IMR-90 (cell line): Measurements from ENCODE around the gene ANO1. TPM values are rescaled to one million over a fixed set of nuclear protein-coding genes. Genes with fewer than 3 reads are reported as not detected.
A peak's percentile ranks its signal among the peaks of the same experiment; 100 is the strongest.

Experiments used
- ATAC-seq: fragments of 200-7000 bp; cut with Tn5 transposase; 2 replicates; pipeline ENCODE4 v1.9.1; 2020; ENCODE audit warnings: low read depth, mild to moderate bottlenecking, moderate library complexity
- BruUV-seq: library from RNA; stranded (reverse); fragments of 400-500 nt; replicated peaks from 2 replicates; lab custom pipeline; 2021; lab: Mats Ljungman, UMichigan
- CTCF ChIA-PET: fragments of 300-600 bp; formaldehyde crosslinking; extraction: SDS; loops from one replicate; lab custom pipeline; 2021; ENCODE audit warnings: antibody characterized with exemption; lab: Yijun Ruan, JAX
- POLR2A ChIA-PET: fragments of 300-600 bp; sonication (Branson Sonifier 250); formaldehyde crosslinking; loops from one replicate; lab custom pipeline; 2022; ENCODE audit warnings: antibody characterized with exemption; ENCODE audit not compliant: unreplicated experiment; lab: Charles Lee
- DNase-seq: peaks from one replicate; pipeline ENCODE4 v3.0.0; 2013
- H2AFZ ChIP-seq: replicated peaks from 2 replicates; pipeline ENCODE3; 2013; ENCODE audit warnings: low read length, mild to moderate bottlenecking; ENCODE audit not compliant: poor library complexity
- H2AK5ac ChIP-seq: 2 replicates; pipeline ENCODE4 v1.6.1; 2013; ENCODE audit warnings: low read depth, low read length, inconsistent platforms
- H2AK9ac ChIP-seq: replicated peaks from 2 replicates; pipeline ENCODE3; 2013; ENCODE audit warnings: mild to moderate bottlenecking, low read depth, low read length, moderate library complexity; ENCODE audit not compliant: poor library complexity
- H2BK120ac ChIP-seq: 2 replicates; pipeline ENCODE4 v1.6.1; 2013; ENCODE audit warnings: low read depth, low read length, inconsistent platforms
- H2BK15ac ChIP-seq: 3 replicates; pipeline ENCODE4 v1.6.1; 2013; ENCODE audit warnings: low read depth, low read length, inconsistent platforms
- H2BK20ac ChIP-seq: 2 replicates; pipeline ENCODE4 v1.6.1; 2013; ENCODE audit warnings: low read depth, mild to moderate bottlenecking, inconsistent platforms, low read length, moderate library complexity
- H2BK5ac ChIP-seq: 2 replicates; pipeline ENCODE4 v1.6.1; 2013; ENCODE audit warnings: mild to moderate bottlenecking, low read depth, low read length, inconsistent platforms; ENCODE audit not compliant: poor library complexity, severe bottlenecking
- H3K14ac ChIP-seq: replicated peaks from 2 replicates; pipeline ENCODE4 v1.6.1; 2013; ENCODE audit warnings: low read depth, low read length, inconsistent platforms
- H3K18ac ChIP-seq: 2 replicates; pipeline ENCODE4 v1.6.1; 2013; ENCODE audit warnings: low read depth, low read length, control low read depth
- H3K23ac ChIP-seq: 2 replicates; pipeline ENCODE4 v1.6.1; 2013; ENCODE audit warnings: low read depth, low read length, inconsistent platforms
- H3K27ac ChIP-seq: 2 replicates; pipeline ENCODE4 v1.5.1; 2013; ENCODE audit warnings: mild to moderate bottlenecking, control low read depth, low read length; ENCODE audit not compliant: insufficient read depth
- H3K27me3 ChIP-seq: 2 replicates; pipeline ENCODE4 v1.6.1; 2013; ENCODE audit warnings: low read length; ENCODE audit not compliant: control insufficient read depth, insufficient read depth
- H3K36me3 ChIP-seq: 2 replicates; pipeline ENCODE4 v1.6.1; 2013; ENCODE audit warnings: low read length, mixed read lengths; ENCODE audit not compliant: control insufficient read depth, insufficient read depth
- H3K4ac ChIP-seq: 2 replicates; pipeline ENCODE4 v1.6.1; 2013; ENCODE audit warnings: low read depth, low read length, inconsistent platforms
- H3K4me1 ChIP-seq: 2 replicates; pipeline ENCODE4 v1.6.1; 2013; ENCODE audit warnings: low read length, mixed read lengths; ENCODE audit not compliant: control insufficient read depth, insufficient read depth
- H3K4me2 ChIP-seq: 2 replicates; pipeline ENCODE4 v1.6.1; 2013; ENCODE audit warnings: low read depth, mild to moderate bottlenecking, control low read depth, low read length, moderate library complexity
- H3K4me3 ChIP-seq: 2 replicates; pipeline ENCODE4 v1.5.1; 2013; ENCODE audit warnings: low read depth, mild to moderate bottlenecking, control low read depth, low read length, moderate library complexity; ENCODE audit not compliant: insufficient read depth
- H3K56ac ChIP-seq: 2 replicates; pipeline ENCODE4 v1.6.1; 2013; ENCODE audit warnings: low read length, inconsistent platforms; ENCODE audit not compliant: insufficient read depth; ENCODE audit errors: extremely low read depth
- H3K79me1 ChIP-seq, 2 experiments: 2 replicates each; pipeline ENCODE4 v1.6.1; 2013; ENCODE audit warnings: low read length in 2 of 2, inconsistent platforms in 1 of 2, low read depth in 1 of 2
- H3K9ac ChIP-seq: 2 replicates; pipeline ENCODE4 v1.6.1; 2013; ENCODE audit warnings: low read depth, low read length, control low read depth
- H3K9me1 ChIP-seq: 2 replicates; pipeline ENCODE4 v1.6.1; 2013; ENCODE audit warnings: low read length, inconsistent platforms; ENCODE audit not compliant: insufficient read depth
- H3K9me3 ChIP-seq: 2 replicates; pipeline ENCODE4 v1.6.1; 2013; ENCODE audit warnings: low read length; ENCODE audit not compliant: control insufficient read depth, insufficient read depth
- H4K20me1 ChIP-seq: 2 replicates; pipeline ENCODE4 v1.6.1; 2013; ENCODE audit warnings: low read length, inconsistent platforms; ENCODE audit not compliant: insufficient read depth
- H4K5ac ChIP-seq: 2 replicates; pipeline ENCODE4 v1.6.1; 2013; ENCODE audit warnings: mild to moderate bottlenecking, low read depth, low read length, control low read depth
- H4K8ac ChIP-seq, 2 experiments: 2 replicates each; pipeline ENCODE4 v1.6.1; 2013; ENCODE audit warnings: low read depth in 2 of 2, low read length in 2 of 2, control low read depth in 1 of 2, inconsistent platforms in 1 of 2
- H4K91ac ChIP-seq: 2 replicates; pipeline ENCODE4 v1.6.1; 2013; ENCODE audit warnings: low read depth, low read length, inconsistent platforms; ENCODE audit not compliant: insufficient read depth
- BHLHE40 ChIP-seq: fragments of 150-350 bp; IDR thresholded peaks from 2 replicates; pipeline ENCODE4 v1.6.1; 2016; ENCODE audit warnings: mild to moderate bottlenecking, low read depth, low read length
- CEBPB ChIP-seq: IDR thresholded peaks from 2 replicates; pipeline ENCODE4 v1.6.1; 2012; ENCODE audit warnings: low read depth, low read length, improper control_type of control experiment
- CHD1 ChIP-seq: IDR thresholded peaks from 2 replicates; pipeline ENCODE4 v1.6.1; 2012; ENCODE audit warnings: low read depth, low read length, improper control_type of control experiment
- CTCF ChIP-seq: conservative IDR thresholded peaks from 2 replicates; pipeline ENCODE4 v1.5.1; 2012; ENCODE audit warnings: mild to moderate bottlenecking, low read depth, low read length, improper control_type of control experiment
- ELK1 ChIP-seq: fragments of 150-350 bp; IDR thresholded peaks from 2 replicates; pipeline ENCODE4 v1.6.1; 2016; ENCODE audit warnings: low read depth, mild to moderate bottlenecking, low read length, moderate library complexity, borderline replicate concordance
- FOS ChIP-seq: fragments of 150-350 bp; IDR thresholded peaks from 2 replicates; pipeline ENCODE4 v1.6.1; 2016; ENCODE audit warnings: low read depth, low read length
- MAFK ChIP-seq: IDR thresholded peaks from 2 replicates; pipeline ENCODE4 v1.6.1; 2012; ENCODE audit warnings: low read depth, low read length, improper control_type of control experiment
- MAZ ChIP-seq: IDR thresholded peaks from 2 replicates; pipeline ENCODE4 v1.6.1; 2012; ENCODE audit warnings: low read depth, mild to moderate bottlenecking, low read length, improper control_type of control experiment, moderate library complexity, borderline replicate concordance
- MXI1 ChIP-seq: IDR thresholded peaks from 2 replicates; pipeline ENCODE4 v1.6.1; 2012; ENCODE audit warnings: low read depth, mild to moderate bottlenecking, low read length, moderate library complexity, borderline replicate concordance
- NFE2L2 ChIP-seq: fragments of 150-350 bp; IDR thresholded peaks from 2 replicates; pipeline ENCODE4 v1.6.1; 2016; ENCODE audit warnings: low read depth, mild to moderate bottlenecking, low read length
- POLR2A ChIP-seq: IDR thresholded peaks from 2 replicates; pipeline ENCODE4 v1.6.1; 2012; ENCODE audit warnings: mild to moderate bottlenecking, low read depth, low read length
- RAD21 ChIP-seq: IDR thresholded peaks from 2 replicates; pipeline ENCODE4 v1.6.1; 2012; ENCODE audit warnings: low read length, improper control_type of control experiment
- RCOR1 ChIP-seq: IDR thresholded peaks from 2 replicates; pipeline ENCODE4 v1.6.1; 2012; ENCODE audit warnings: mild to moderate bottlenecking, low read length, improper control_type of control experiment; ENCODE audit not compliant: insufficient replicate concordance
- RFX5 ChIP-seq: IDR thresholded peaks from 2 replicates; pipeline ENCODE4 v1.8.0; 2012; ENCODE audit warnings: low read depth, mild to moderate bottlenecking, low read length, moderate library complexity
- SMC3 ChIP-seq: fragments of 150-350 bp; IDR thresholded peaks from 2 replicates; pipeline ENCODE4 v1.6.1; 2016; ENCODE audit warnings: low read depth, mild to moderate bottlenecking, antibody characterized with exemption, low read length, moderate library complexity
- USF2 ChIP-seq: fragments of 150-350 bp; IDR thresholded peaks from 2 replicates; pipeline ENCODE4 v1.6.1; 2017; ENCODE audit warnings: mild to moderate bottlenecking, antibody characterized with exemption, low read length, low read depth
- WGBS, 2 experiments: methylation state at CpG; one replicate each; pipeline versions ENCODE4 v1.1.5 to v1.1.7; 2013; ENCODE audit warnings: missing lambda C conversion rate in 2 of 2; ENCODE audit not compliant: insufficient read length in 1 of 2; ENCODE audit errors: extremely low coverage in 2 of 2; 5-methylcytosine and 5-hydroxymethylcytosine counted together
- dilution Hi-C: fragments of 300-500 bp; cut with HindIII; formaldehyde crosslinking; loops from one replicate; pipeline ENCODE4 v1.14.3; 2018; ENCODE audit warnings: low sequenced_read_pairs; ENCODE audit not compliant: unreplicated experiment
- in situ Hi-C: fragments of 300-500 bp; cut with MboI; formaldehyde crosslinking; loops from 3 replicates; pipeline ENCODE4 v1.14.3; 2019; ENCODE audit warnings: low sequenced_read_pairs, inconsistent platforms, mixed read lengths
- intact Hi-C: fragments of 100-400 bp; cut with micrococcal nuclease; formaldehyde crosslinking; loops from 2 replicates; pipeline ENCODE4 v1.10.0; 2022
- polyA plus RNA-seq, 3 experiments: library from polyadenylated mRNA; depleted of rRNA; stranded (reverse); fragments of >200 nt; gene quantifications; 2 replicates each; pipeline ENCODE4 v1.2.3, GENCODE V29; 2012; ENCODE audit warnings: low replicate concordance in 1 of 3
- total RNA-seq: library from RNA; depleted of rRNA; stranded (reverse); fragments of >200 nt; gene quantifications from 2 replicates; pipeline ENCODE4 v1.2.3, GENCODE V29; 2012

The ANO1 gene
- total and polyA plus RNA-seq, 2 of the 4 experiments (the other 2 are of a cell fraction): 4.1 to 10.7 TPM

- Histone ChIP-seq H3K27ac (no peak overlapping the region), H3K23ac (no peak overlapping the region), H2BK20ac (no peak overlapping the region), H4K8ac (no peak overlapping the region), H3K9me1 (peaks cover 15% of the 10 kb centered on the region; the same call in 1 of the 2 replicates), H4K5ac (no peak overlapping the region), H2AK5ac (no peak overlapping the region), H2AK9ac (peak overlapping the region; percentile 24), H3K27me3 (no peaks in the 10 kb centered on the region), H4K20me1 (no peaks in the 10 kb centered on the region), H3K4me3 (no peak overlapping the region), H3K36me3 (no peaks in the 10 kb centered on the region), H3K18ac (no peak overlapping the region), H3K9ac (no peak overlapping the region), H3K4me1 (peaks cover 15% of the 10 kb centered on the region), H2AFZ (no peak overlapping the region), H2BK15ac (no peak overlapping the region), H3K4ac (no peak overlapping the region), H3K4me2 (no peak overlapping the region), H4K91ac (no peak overlapping the region), H3K56ac (no peak overlapping the region), H3K79me1 (peaks cover 0 to 10% of the 10 kb centered on the region in 2 experiments; a peak in 1 of 4 replicates), H2BK5ac (no peak overlapping the region), H3K14ac (no peak overlapping the region), H3K9me3 (no peaks in the 10 kb centered on the region), H2BK120ac (no peak overlapping the region)
- POLR2A ChIA-PET: no interaction called here
- intact Hi-C loops: no loop called here
- no peak for ATAC-seq
- CTCF ChIA-PET: no interaction called here
- no CpG with 5 or more reads among the region's 4 CpGs for WGBS, 2 experiments
- BruUV-seq: no TSS peak
- dilution Hi-C loops: no loop called here
- no peak for DNase-seq
- in situ Hi-C loops: no loop called here
- TF ChIP-seq MAZ (no peak), POLR2A (no peak), NFE2L2 (no peak), MXI1 (no peak), MAFK (no peak), RAD21 (no peak), RFX5 (no peak), RCOR1 (no peak), ELK1 (no peak), BHLHE40 (no peak), CEBPB (no peak), FOS (no peak), USF2 (no peak), SMC3 (no peak), CTCF (no peak), CHD1 (no peak)
Measured at GRCh38 chr11:70123711-70124110, 45.6 kb downstream of the ANO1 start.
